ENCODE data around the gene P2RY2.

Gene P2RY2

GRCh38 chr11:73218106-73218829 lies at the start of gene P2RY2:
TSS of gene P2RY2 (plus strand) at chr11:73218281. CDS start at chr11:73234160, 15,879 bp downstream.
- DNase-seq = peak; percentile 62

GRCh38 chr11:73168925-73169579 lies 49.0 kb upstream of the P2RY2 start:
- DNase-seq = no peak

GRCh38 chr11:73170140-73170539 lies 47.9 kb upstream of the P2RY2 start:
- no peak for DNase-seq

GRCh38 chr11:73171436-73172161 lies 46.5 kb upstream of the P2RY2 start:
- no peak for DNase-seq

- DNase-seq = no peak
Observed at GRCh38 chr11:73172992-73173656, 45.0 kb upstream of the P2RY2 start.

- no peak for DNase-seq
Observed at GRCh38 chr11:73173755-73174494, 44.2 kb upstream of the P2RY2 start.

GRCh38 chr11:73174495-73174791 lies 43.6 kb upstream of the P2RY2 start:
- DNase-seq = no peak

GRCh38 chr11:73175551-73176144 lies 42.4 kb upstream of the P2RY2 start:
- no peak for DNase-seq

- no peak for DNase-seq
Observed at GRCh38 chr11:73176145-73176873, 41.8 kb upstream of the P2RY2 start.

GRCh38 chr11:73176874-73177155 lies 41.3 kb upstream of the P2RY2 start:
- no peak for DNase-seq

- no peak for DNase-seq
Observed at GRCh38 chr11:73177380-73177777, 40.7 kb upstream of the P2RY2 start.

GRCh38 chr11:73177778-73178539 lies 40.1 kb upstream of the P2RY2 start:
- peak; percentile 55 for DNase-seq

GRCh38 chr11:73178681-73179080 lies 39.4 kb upstream of the P2RY2 start:
- DNase-seq = no peak

- no peak for DNase-seq
Observed at GRCh38 chr11:73182824-73183321, 35.2 kb upstream of the P2RY2 start.

- DNase-seq = peak; percentile 72
Observed at GRCh38 chr11:73184953-73185671, 33.0 kb upstream of the P2RY2 start.

- DNase-seq = no peak
Observed at GRCh38 chr11:73185680-73186293, 32.3 kb upstream of the P2RY2 start.

GRCh38 chr11:73186294-73186850 lies 31.7 kb upstream of the P2RY2 start:
- no peak for DNase-seq

GRCh38 chr11:73186886-73187285 lies 31.2 kb upstream of the P2RY2 start:
- DNase-seq = no peak

GRCh38 chr11:73187854-73188253 lies 30.2 kb upstream of the P2RY2 start:
- DNase-seq = no peak

All from NCI-H146 (cell line).